ENCODE data around the gene ANGPTL4.
"Not testable (repeated sequence)": the region's sequence is repeated elsewhere in the genome, so short reads cannot be mapped to it uniquely, and the experiment has no call there.

ANGPTL4 gene

DNA sequence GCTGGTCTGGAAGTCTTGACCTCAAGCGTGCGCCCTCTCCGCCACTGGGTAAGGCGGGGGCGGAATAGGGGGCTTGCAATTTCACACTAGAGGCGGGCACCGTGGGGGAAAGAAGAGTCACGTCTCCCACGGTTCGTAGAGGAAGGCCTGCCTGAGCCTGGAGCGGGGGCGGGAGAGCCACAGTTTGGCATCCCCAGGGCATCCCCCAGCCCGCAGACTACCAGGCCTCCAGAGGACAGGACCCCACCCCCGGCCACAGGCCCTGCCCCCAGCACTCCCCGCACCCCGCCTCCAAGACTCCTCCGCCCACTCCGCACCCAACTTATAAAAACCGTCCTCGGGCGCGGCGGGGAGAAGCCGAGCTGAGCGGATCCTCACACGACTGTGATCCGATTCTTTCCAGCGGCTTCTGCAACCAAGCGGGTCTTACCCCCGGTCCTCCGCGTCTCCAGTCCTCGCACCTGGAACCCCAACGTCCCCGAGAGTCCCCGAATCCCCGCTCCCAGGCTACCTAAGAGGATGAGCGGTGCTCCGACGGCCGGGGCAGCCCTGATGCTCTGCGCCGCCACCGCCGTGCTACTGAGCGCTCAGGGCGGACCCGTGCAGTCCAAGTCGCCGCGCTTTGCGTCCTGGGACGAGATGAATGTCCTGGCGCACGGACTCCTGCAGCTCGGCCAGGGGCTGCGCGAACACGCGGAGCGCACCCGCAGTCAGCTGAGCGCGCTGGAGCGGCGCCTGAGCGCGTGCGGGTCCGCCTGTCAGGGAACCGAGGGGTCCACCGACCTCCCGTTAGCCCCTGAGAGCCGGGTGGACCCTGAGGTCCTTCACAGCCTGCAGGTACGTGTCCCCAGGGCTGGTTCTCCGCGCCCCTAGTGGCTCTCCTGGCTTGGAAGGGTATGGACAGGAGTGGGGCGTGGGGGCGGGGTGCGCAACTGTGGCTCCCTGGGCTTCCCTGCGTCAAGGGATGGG is at the start of gene ANGPTL4:
Gene ANGPTL4 (plus strand): TSS at position 353 of the 969 bp plus-strand sequence. CDS start 167 bp downstream, at position 520.
- peak; percentile 82 for DNase-seq (ENCODE audit: low spot score)

GRCh38 chr19:8314981-8315640 is 48.8 kb upstream of the ANGPTL4 start:
- not testable (repeated sequence) for DNase-seq (ENCODE audit: low spot score)

DNA sequence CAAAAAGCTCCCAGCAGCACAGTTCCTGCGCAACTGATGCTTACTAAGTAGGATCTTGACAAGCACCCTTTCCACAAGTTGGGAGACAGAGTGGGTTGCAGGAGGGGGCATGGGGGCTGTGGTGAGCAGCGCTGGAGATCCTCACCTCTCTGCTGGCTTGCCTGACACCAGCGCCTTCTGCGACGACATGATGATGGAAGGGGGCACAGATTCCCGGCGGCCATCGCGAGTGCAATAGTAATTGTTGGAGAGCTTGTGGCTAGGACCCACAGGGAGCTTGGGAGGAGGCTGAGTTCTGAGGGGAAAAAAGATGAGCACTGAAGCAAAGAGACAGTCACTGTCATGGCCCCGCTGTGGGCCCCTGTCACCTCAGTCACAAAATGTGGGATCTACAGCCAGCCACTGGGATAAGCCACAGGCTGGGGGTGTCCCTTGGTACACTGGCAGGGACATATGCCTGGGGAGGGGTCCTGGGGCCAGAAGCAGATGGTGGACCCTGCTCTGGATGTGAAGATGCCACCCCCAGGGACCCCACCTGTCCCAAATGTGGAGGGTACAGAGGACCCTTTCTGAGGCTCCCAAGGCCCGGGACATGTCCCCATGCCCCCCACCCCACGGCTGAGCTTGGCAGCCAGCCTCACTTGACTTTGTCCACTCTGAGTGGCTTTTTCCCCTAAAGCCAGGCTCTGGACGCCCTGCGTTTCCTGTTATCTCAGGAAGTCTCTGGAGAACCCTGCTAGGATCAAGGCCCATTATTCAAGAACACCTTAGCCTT is 47.4 kb upstream of the ANGPTL4 start:
- DNase-seq (ENCODE audit: low spot score) = no peak

DNA sequence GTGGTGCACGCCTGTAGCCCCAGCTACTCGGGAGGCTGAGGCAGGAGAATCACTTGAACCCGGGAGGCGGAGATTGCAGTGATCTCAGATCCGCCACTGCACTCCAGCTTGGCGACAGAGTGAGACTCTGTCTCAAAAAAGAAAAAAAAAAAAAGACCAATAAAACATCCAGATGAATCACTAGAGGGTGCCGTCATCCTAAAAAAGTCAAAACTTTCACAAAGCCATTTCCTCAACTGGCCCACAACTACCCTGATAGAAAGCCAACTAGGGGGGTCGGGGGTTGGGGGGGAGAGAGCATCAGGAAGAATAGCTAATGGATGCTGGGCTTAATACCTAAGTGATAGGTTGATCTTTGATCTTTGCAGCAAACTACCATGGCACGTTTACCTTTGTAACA is 45.1 kb upstream of the ANGPTL4 start:
- DNase-seq (ENCODE audit: low spot score) = not testable (repeated sequence)

DNA sequence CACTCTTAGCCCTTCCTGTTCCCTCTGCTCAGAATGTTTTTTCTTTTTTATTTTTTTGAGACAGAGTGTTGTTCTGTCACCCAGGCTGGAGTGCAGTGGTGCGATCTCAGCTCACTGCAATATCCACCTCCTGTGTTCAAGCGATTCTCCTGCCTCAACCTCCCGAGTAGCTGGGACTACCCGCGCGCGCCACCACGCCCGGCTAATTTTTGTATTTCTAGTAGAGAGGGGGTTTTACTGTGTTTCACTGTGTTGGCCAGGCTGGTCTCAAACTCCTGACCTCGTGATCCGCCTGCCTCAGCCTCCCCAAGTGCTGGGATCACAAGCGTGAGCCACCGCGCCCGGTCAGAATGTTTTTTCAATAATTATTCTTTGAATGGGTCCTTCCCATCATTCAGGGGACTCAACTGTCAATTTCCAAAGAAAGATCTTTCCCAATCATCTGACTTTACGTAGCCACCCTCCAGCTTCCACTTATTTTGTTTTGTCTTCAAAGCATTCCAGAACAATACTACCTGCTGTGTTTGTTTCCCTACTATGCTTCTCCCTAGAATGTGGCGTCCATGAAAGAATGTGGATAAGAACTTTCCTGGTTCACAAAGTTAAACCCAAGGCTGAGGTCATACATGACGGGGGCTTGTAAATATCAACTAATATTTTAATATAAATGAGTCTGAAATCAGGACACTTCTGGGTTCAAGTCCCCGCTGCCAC is 44.0 kb upstream of the ANGPTL4 start:
- no peak for DNase-seq (ENCODE audit: low spot score)

DNA sequence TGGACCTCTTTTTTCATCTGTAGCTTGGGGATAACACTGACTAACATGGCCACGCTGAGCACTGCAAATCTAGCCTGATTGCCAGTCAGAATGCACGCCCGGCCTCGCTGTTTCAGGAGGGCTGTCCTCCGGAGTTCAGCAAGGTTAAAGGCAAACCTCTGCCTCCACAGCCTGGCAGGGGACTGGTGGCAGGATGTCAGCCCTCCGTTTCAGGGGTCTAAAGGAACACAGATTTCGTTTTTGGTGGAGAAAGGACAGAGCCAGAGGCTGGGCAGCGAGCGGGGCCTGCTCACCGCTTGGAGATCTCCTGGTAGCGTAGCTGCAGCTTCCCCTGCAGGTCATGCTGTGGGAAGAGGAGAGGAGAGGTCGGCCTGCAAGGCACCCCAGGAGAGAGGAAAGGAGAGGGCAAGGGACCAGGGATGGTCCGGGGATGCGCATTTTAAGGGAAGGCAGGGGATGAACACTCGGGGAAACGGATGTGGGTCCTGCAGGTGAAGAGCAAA is 43.3 kb upstream of the ANGPTL4 start:
- DNase-seq (ENCODE audit: low spot score) = no peak

DNA sequence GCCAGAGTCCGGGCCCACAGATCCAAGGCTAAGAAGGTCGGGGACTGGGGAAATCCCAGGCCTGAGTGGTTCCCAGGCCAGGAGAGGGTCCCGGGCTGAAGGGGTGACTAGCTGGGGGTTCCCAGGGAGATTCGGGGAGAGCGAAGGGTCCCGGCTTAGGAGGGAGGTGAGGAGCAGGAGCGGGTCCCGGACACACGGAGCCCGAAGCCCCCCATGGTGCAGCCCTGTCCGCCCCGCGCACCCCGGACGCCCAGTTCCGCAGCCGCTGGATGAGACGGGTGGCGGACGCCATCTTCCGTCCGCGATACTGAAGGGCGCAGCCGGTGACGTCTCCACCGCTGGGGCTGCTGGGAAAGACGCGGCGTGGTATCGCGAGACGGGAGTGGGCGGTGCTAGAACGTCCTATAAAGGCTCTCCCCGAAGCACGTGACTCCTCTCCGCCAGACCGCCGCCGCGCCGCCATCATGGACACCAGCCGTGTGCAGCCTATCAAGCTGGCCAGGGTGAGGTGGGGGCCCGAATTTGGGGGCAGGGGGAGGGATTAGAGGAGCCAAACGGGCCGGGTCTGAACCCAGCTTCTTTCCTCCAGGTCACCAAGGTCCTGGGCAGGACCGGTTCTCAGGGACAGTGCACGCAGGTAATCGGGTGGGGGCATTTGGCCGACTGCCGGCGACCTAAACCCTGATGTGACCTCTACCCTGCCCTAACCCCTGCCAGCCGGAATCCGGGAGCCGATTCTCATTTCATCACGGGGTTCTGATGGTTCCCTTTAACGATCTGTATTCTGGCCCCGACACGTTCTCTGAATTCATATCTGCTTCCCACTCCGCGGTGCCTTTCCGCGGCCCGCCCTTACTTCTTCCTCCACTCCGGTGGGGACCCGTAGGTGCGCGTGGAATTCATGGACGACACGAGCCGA is 42.6 kb upstream of the ANGPTL4 start, which contains the start of the genes NDUFA7 and RPS28:
Gene NDUFA7 (minus strand): TSS at position 309 of the 919 bp plus-strand sequence. CDS start 17 bp downstream, at position 292.
Gene RPS28 (plus strand): TSS at position 430 of the 919 bp plus-strand sequence. CDS start 35 bp downstream, at position 465.
- peak; percentile 98 for DNase-seq (ENCODE audit: low spot score)

DNA sequence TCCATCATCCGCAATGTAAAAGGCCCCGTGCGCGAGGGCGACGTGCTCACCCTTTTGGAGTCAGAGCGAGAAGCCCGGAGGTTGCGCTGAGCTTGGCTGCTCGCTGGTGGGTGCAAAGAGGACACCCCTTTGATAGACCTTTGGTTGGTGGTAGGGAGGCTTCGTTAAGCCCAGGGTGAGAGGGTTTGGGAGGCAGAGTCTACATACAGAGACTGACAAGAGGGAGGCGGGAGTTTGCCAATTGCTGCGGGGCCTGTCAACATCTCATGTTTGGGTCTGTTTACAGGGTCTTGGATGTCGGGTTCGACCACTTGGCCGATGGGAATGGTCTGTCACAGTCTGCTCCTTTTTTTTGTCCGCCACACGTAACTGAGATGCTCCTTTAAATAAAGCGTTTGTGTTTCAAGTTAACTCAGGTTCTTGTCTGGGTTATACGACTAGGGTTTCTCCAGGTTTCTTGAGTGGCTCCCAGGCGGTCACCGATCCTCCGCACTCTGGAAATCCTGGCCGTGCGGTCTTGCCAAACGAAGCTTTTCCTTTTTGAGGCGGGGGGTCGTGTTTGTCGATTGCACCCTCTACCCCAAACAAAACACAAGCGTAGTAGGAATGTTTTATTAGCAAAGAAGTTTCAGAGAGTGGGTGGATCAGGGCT is 41.8 kb upstream of the ANGPTL4 start:
- no peak for DNase-seq (ENCODE audit: low spot score)

DNA sequence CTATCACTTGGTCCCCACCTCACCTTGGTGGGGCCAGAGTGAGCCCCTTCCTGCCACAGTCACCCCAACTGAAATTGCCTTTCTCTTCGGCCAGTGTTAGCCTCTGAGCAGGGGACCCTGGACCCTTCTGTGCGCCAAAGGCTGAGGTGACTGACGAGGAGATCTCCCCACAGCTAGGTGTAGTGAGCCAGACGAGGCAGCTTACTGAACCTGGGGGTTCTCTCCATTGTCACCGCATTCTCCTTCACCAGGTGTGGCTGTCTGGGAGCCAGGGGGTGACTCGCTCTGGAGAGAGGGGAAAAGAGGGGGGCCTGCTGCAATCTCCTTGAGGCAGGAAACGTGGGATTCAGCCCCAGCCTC is 41.3 kb upstream of the ANGPTL4 start:
- DNase-seq (ENCODE audit: low spot score) = no peak

DNA sequence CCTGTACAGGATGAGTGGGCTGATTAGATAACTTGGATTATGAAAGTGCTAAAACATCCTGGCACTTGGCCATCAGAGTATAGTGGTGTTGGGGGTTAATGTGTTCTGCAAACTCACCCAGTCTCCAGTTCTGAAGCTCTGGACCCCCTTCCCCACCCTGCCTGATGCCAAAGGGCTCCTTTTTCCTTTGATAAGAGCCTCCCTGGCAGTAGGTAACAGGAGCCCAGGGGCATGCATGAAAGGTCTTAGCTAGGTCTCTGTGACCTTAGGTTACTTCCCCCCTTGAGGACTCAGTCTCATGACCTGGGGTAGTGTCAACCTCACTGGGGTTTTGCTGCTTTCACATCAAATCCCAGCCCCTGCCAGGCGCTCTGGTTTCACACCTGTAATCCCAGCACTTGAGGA is 40.2 kb upstream of the ANGPTL4 start:
- no peak for DNase-seq (ENCODE audit: low spot score)

DNA sequence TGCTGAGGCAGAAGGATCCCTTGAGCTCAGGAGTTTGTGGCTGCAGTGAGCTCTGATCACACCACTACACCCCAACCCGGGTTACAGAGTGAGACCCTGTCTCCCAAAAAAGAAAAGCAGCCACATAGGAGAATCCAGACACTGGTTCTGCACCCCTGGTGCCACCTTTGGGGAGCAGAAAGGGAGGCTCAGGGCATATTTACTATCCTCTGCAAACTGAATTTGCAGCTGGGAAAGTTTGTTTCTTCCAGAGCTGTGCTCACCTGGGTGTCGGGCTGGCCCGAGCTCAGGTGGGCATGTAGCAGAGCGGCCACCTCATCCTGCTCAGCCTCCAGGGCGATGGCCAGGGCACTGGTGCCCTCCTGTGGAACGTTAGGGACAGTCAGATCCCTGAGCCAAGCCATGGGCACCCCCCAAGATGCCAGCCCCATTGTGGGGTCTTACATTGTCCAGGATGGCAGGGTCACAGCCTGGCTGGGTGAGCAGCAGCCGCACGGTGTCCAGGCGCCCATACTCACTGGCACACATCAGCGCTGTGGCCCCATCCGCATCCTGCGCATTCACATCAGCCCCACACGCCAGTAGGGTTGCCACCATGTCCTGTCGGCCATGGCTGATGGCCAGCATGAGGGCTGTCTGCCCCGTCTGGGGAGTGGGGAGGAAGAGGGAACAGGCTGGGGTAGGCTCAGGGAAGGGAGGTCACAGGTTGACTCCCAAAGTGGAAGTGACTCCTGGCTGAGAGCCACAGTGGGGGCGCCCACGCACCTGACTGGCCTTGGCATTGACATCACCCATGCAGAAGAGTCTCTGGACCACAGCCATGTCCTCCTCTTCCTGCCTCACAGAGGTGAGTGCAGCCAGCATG is 39.5 kb upstream of the ANGPTL4 start:
- DNase-seq (ENCODE audit: low spot score) = no peak

GRCh38 chr19:8325454-8325853 is 38.5 kb upstream of the ANGPTL4 start:
- DNase-seq (ENCODE audit: low spot score) = no peak

- no peak for DNase-seq (ENCODE audit: low spot score)
Measured at GRCh38 chr19:8329996-8330395, 34.0 kb upstream of the ANGPTL4 start.

GRCh38 chr19:8331263-8331845 is 32.6 kb upstream of the ANGPTL4 start:
- DNase-seq (ENCODE audit: low spot score) = no peak

DNA sequence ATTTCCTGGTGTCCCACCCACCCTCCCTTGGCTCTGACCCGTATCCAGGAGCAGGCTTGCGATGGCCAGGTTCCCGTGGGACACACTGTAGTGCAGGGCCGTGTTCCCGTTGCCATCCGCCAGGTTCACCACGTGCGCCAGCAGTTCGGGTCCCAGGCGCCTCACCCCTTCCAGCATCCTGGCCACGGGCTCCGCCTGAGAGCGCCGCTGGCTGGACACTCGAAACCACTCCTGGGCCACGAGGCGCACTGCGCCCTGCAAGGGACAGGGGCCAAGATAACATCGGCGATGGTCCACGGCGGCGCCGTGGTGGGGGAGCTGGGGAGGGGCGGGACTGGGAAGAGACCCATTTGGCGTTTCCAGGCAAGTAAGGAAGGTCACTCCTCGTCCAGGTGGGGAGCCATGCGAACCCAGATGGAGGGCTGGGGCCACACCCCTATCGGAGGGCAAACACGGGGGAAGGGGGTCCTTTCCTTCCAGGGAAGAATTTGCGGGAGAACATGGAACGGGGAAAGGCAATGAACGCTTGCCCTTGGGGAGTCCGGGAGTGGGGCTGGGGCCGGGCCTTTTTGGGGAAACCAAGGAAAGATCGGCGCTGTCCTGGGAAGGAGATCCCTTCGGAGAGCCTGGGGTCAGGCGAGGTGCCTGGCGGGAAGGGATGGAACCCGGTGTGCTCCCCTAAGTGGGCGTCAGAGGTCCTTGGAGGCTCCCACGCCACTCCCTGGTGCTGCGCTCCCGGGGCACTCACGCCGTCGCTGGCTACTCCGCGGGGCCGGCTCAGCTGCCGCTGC is 30.8 kb upstream of the ANGPTL4 start:
- DNase-seq (ENCODE audit: low spot score) = no peak

GRCh38 chr19:8333767-8334457 is 30.0 kb upstream of the ANGPTL4 start:
- DNase-seq (ENCODE audit: low spot score) = no peak
